GM12878 (cell line): ENCODE results near the gene MMP20. TPM values are rescaled to one million over a fixed set of nuclear protein-coding genes. Genes with fewer than 3 reads are reported as not detected.

ENCODE experiments used
- CBFB ChIP-seq: IDR thresholded peaks from 2 replicates; pipeline ENCODE4 v1.6.1; 2016; ENCODE audit warnings: antibody characterized with exemption, low read depth
- CEBPB ChIP-seq, 2 experiments: fragments of 150-350 bp in 1 of 2; IDR thresholded peaks; 2 replicates each; pipeline ENCODE4 v1.6.1; 2012 to 2014; ENCODE audit warnings: low read depth in 2 of 2, low read length in 2 of 2, borderline replicate concordance in 1 of 2, inconsistent platforms in 1 of 2
- EED ChIP-seq: sonication (generic); IDR thresholded peaks from 2 replicates; pipeline ENCODE4 v1.6.1; 2016; ENCODE audit warnings: antibody characterized with exemption, low read depth
- EP300 ChIP-seq, 2 experiments: fragments of 150-350 bp in 1 of 2; IDR thresholded peaks; 2 replicates each; pipeline ENCODE4 v1.6.1; 2011 to 2012; ENCODE audit warnings: low read depth in 2 of 2, low read length in 2 of 2, borderline replicate concordance in 1 of 2, improper control_type of control experiment in 1 of 2, inconsistent platforms in 1 of 2; ENCODE audit not compliant: control insufficient read depth in 1 of 2
- ESRRA ChIP-seq: IDR thresholded peaks from 2 replicates; pipeline ENCODE4 v1.6.1; 2012; ENCODE audit warnings: mild to moderate bottlenecking, low read length, improper control_type of control experiment
- ETV6 ChIP-seq, 2 experiments: fragments of 450-650 bp in 1 of 2; IDR thresholded peaks in 1 of 2; conservative IDR thresholded peaks in 1 of 2; 2 replicates each; pipeline ENCODE4 v1.6.1; 2014; ENCODE audit warnings: antibody characterized with exemption in 1 of 2, borderline replicate concordance in 1 of 2, low read depth in 1 of 2, mild to moderate bottlenecking in 1 of 2, moderate library complexity in 1 of 2
- IRF4 ChIP-seq: IDR thresholded peaks from 2 replicates; pipeline ENCODE4 v1.6.1; 2011; ENCODE audit warnings: low read depth, low read length
- JUNB ChIP-seq: IDR thresholded peaks from 2 replicates; pipeline ENCODE4 v1.6.1; 2016; ENCODE audit warnings: antibody characterized with exemption, mild to moderate bottlenecking
- MEF2A ChIP-seq: IDR thresholded peaks from 2 replicates; pipeline ENCODE4 v1.6.1; 2011; ENCODE audit warnings: low read depth, mild to moderate bottlenecking, low read length, moderate library complexity; ENCODE audit not compliant: insufficient read depth
- MEF2B ChIP-seq: fragments of 450-650 bp; IDR thresholded peaks from 2 replicates; pipeline ENCODE4 v1.6.1; 2018; ENCODE audit warnings: mild to moderate bottlenecking, moderate library complexity; ENCODE audit not compliant: partially characterized antibody, poor library complexity, severe bottlenecking
- MTA2 ChIP-seq: fragments of 450-650 bp; IDR thresholded peaks from 2 replicates; pipeline ENCODE4 v1.6.1; 2016; ENCODE audit warnings: low read depth, mild to moderate bottlenecking, moderate library complexity
- NFIC ChIP-seq: IDR thresholded peaks from 2 replicates; pipeline ENCODE4 v1.6.1; 2012; ENCODE audit warnings: low read depth, mild to moderate bottlenecking, inconsistent platforms, low read length, moderate library complexity
- NR2F1 ChIP-seq: fragments of 450-650 bp; conservative IDR thresholded peaks from 2 replicates; pipeline ENCODE4 v1.6.1; 2017; ENCODE audit warnings: mild to moderate bottlenecking
- NRF1 ChIP-seq: conservative IDR thresholded peaks from 2 replicates; pipeline ENCODE4 v1.6.1; 2011; ENCODE audit warnings: mild to moderate bottlenecking, low read depth, low read length, improper control_type of control experiment
- PML ChIP-seq: IDR thresholded peaks from 2 replicates; pipeline ENCODE4 v1.6.1; 2012; ENCODE audit warnings: low read length, inconsistent platforms
- POLR2AphosphoS2 ChIP-seq: IDR thresholded peaks from 2 replicates; pipeline ENCODE4 v1.6.1; 2011; ENCODE audit warnings: low read depth, mild to moderate bottlenecking, low read length, improper control_type of control experiment, moderate library complexity
- POU2F2 ChIP-seq: IDR thresholded peaks from 3 replicates; pipeline ENCODE4 v1.6.1; 2011; ENCODE audit warnings: low read depth, mild to moderate bottlenecking, low read length, borderline replicate concordance
- REST ChIP-seq: IDR thresholded peaks from 2 replicates; pipeline ENCODE4 v1.6.1; 2012; ENCODE audit warnings: mild to moderate bottlenecking, low read depth, low read length
- SMARCA5 ChIP-seq: fragments of 450-650 bp; IDR thresholded peaks from 2 replicates; pipeline ENCODE4 v1.6.1; 2017; ENCODE audit warnings: mild to moderate bottlenecking
- TBL1XR1 ChIP-seq: IDR thresholded peaks from 2 replicates; pipeline ENCODE4 v1.6.1; 2012; ENCODE audit warnings: low read depth, low read length, improper control_type of control experiment
- YY1 ChIP-seq: IDR thresholded peaks from 2 replicates; pipeline ENCODE4 v1.6.1; 2011; ENCODE audit warnings: low read depth, mild to moderate bottlenecking, low read length
- ZNF24 ChIP-seq: fragments of 450-650 bp; IDR thresholded peaks from 2 replicates; pipeline ENCODE4 v1.6.1; 2017; ENCODE audit warnings: antibody characterized with exemption, mild to moderate bottlenecking
- polyA plus RNA-seq, 11 experiments: library from polyadenylated mRNA; depleted of rRNA in 4 of 11; unstranded in 6 of 11; stranded (reverse) in 5 of 11; fragments of >200 nt; fragmentation: Nextera tagmentation in 4 of 11; fragmentation: Illumina TruSeq in 1 of 11; extraction: Ambion mirVana in 4 of 11; extraction: Trizol in 1 of 11; gene quantifications; 1 replicate in 1 of 11; 2 replicates in 10 of 11; pipeline versions ENCODE4 v1.2.1 to v1.2.3, GENCODE V29; 2011 to 2016; ENCODE audit warnings: inconsistent platforms in 2 of 11, missing spikeins in 2 of 11, low read depth in 1 of 11
- total RNA-seq, 4 experiments: library from RNA; depleted of rRNA in 3 of 4; stranded (reverse); fragments of >200 nt in 3 of 4; fragmentation: Illumina TruSeq in 1 of 4; extraction: Trizol in 1 of 4; gene quantifications; 2 replicates each; pipeline versions ENCODE4 v1.2.1 to v1.2.3, GENCODE V29; 2013 to 2021
- TF ChIP-seq, protein P1 (sequence below): fragments of 450-650 bp; IDR thresholded peaks from 2 replicates; pipeline ENCODE4 v1.6.1; 2017; ENCODE audit warnings: low read depth, mild to moderate bottlenecking, moderate library complexity
- TF ChIP-seq, protein P2 (sequence below): IDR thresholded peaks from 2 replicates; pipeline ENCODE4 v1.6.1; 2012; ENCODE audit warnings: low read length, inconsistent platforms

The MMP20 gene
- total and polyA plus RNA-seq, 10 of the 15 experiments (the other 5 are each of a cell fraction or from before 2014, with no cell fraction given): 0.10 to 0.57 (median 0.19) TPM; not detected in 2

GRCh38 chr11:102553835-102554282 is 71.3 kb downstream of the MMP20 start (continued):
- TF ChIP-seq REST: 0 out of 2 replicates have a peak, but pooled peaks have one; percentile 33
- peak; percentile 91; the same call in 1 of the 2 replicates for TF ChIP-seq PML
- no peak for TF ChIP-seq POLR2AphosphoS2
- peak; percentile 79; the same call in 1 of the 3 replicates for TF ChIP-seq POU2F2
- peak; percentile 99 for TF ChIP-seq NFIC
- peak; percentile 92 for TF ChIP-seq JUNB
- TF ChIP-seq MEF2B: peak; percentile 94
- no peak for TF ChIP-seq SMARCA5
- peak; percentile 70 to 79; a peak in 3 of 4 replicates for TF ChIP-seq EP300 (IDR thresholded peaks at IDR 0.05; ENCODE audit: borderline replicate concordance in 1 of 2, control insufficient read depth in 1 of 2, low read depth in 2 of 2, low read length in 2 of 2)
- TF ChIP-seq CBFB: peak; percentile 91
- TF ChIP-seq ZNF24: peak; percentile 83
- peak; percentile 64 for TF ChIP-seq YY1
- TF ChIP-seq NR2F1: peak; percentile 98
- peak in 1 of 2 experiments; percentile 93; a peak in 2 of 4 replicates for TF ChIP-seq ETV6 (conservative IDR thresholded peaks at IDR 0.05 in 1 of 2, IDR thresholded peaks at IDR 0.05 in 1 of 2; ENCODE audit: borderline replicate concordance in 1 of 2, low read depth in 1 of 2)
- TF ChIP-seq MTA2: peak; percentile 91
- peak; percentile 90 for TF ChIP-seq IRF4
- peak in 1 of 2 experiments; percentile 98; a peak in 2 of 4 replicates for TF ChIP-seq CEBPB (IDR thresholded peaks at IDR 0.05; ENCODE audit: borderline replicate concordance in 1 of 2, low read depth in 2 of 2, low read length in 2 of 2)
- TF ChIP-seq NRF1: no peak
- TF ChIP-seq TBL1XR1: peak; percentile 97
- peak; percentile 99 for TF ChIP-seq MEF2A
- TF ChIP-seq, protein P1, sequence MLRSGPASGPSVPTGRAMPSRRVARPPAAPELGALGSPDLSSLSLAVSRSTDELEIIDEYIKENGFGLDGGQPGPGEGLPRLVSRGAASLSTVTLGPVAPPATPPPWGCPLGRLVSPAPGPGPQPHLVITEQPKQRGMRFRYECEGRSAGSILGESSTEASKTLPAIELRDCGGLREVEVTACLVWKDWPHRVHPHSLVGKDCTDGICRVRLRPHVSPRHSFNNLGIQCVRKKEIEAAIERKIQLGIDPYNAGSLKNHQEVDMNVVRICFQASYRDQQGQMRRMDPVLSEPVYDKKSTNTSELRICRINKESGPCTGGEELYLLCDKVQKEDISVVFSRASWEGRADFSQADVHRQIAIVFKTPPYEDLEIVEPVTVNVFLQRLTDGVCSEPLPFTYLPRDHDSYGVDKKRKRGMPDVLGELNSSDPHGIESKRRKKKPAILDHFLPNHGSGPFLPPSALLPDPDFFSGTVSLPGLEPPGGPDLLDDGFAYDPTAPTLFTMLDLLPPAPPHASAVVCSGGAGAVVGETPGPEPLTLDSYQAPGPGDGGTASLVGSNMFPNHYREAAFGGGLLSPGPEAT: peak; percentile 82; the same call in 1 of the 2 replicates
- peak; percentile 98 for TF ChIP-seq EED
- TF ChIP-seq, protein P2, sequence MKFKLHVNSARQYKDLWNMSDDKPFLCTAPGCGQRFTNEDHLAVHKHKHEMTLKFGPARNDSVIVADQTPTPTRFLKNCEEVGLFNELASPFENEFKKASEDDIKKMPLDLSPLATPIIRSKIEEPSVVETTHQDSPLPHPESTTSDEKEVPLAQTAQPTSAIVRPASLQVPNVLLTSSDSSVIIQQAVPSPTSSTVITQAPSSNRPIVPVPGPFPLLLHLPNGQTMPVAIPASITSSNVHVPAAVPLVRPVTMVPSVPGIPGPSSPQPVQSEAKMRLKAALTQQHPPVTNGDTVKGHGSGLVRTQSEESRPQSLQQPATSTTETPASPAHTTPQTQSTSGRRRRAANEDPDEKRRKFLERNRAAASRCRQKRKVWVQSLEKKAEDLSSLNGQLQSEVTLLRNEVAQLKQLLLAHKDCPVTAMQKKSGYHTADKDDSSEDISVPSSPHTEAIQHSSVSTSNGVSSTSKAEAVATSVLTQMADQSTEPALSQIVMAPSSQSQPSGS: peak; percentile 99
- TF ChIP-seq ESRRA: peak; percentile 65; the same call in 1 of the 2 replicates
